ENCODE measurements around the gene IP6K2.
A peak's percentile ranks its signal among the peaks of the same experiment; 100 is the strongest.

The IP6K2 gene

GRCh38 chr3:48709051-48709461, 8.0 kb downstream of the IP6K2 start:
- peak; percentile 84 for DNase-seq (ENCODE audit: low spot score)
- Histone ChIP-seq H3K27ac (ENCODE audit: poor library complexity, severe bottlenecking) (peak overlapping the region; percentile 78), H3K36me3 (ENCODE audit: low read depth) (peaks cover 82% of the 10 kb centered on the region)

DNA sequence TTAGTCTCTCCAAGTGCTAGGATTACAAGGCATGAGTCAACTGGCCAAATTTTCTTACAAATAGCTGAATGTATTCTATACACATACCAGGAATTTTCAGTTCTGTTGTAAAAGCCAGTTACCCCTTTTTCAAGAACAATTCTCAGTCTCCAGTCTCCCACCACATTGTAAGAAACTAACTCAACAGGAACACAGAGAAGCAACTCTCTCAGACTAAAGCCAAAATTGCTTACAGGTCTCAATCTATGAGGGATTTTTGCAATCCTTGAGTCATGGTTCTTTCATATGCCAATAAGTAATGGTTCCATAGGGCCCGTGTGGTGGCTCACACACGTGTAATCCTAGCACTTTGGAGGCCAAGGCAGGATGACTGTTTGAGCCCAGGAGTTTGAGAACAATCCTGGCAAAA, 8.5 kb downstream of the IP6K2 start:
- peaks cover 82% of the 10 kb centered on the region for H3K36me3 ChIP-seq (ENCODE audit: low read depth)
- H3K4me1 ChIP-seq (ENCODE audit: insufficient read depth, poor library complexity, severe bottlenecking): peaks cover 24% of the 10 kb centered on the region
- DNase-seq (ENCODE audit: low spot score): no peak
- no peak overlapping the region for H3K4me3 ChIP-seq (ENCODE audit: severe bottlenecking)
- H3K9me3 ChIP-seq (ENCODE audit: severe bottlenecking): no peaks in the 10 kb centered on the region
- peak overlapping the region; percentile 78 for H3K27ac ChIP-seq (ENCODE audit: poor library complexity, severe bottlenecking)
- ATAC-seq (ENCODE audit: low read depth): peak; percentile 19; the same call in 2 of the 3 replicates
- TF ChIP-seq, protein P1, sequence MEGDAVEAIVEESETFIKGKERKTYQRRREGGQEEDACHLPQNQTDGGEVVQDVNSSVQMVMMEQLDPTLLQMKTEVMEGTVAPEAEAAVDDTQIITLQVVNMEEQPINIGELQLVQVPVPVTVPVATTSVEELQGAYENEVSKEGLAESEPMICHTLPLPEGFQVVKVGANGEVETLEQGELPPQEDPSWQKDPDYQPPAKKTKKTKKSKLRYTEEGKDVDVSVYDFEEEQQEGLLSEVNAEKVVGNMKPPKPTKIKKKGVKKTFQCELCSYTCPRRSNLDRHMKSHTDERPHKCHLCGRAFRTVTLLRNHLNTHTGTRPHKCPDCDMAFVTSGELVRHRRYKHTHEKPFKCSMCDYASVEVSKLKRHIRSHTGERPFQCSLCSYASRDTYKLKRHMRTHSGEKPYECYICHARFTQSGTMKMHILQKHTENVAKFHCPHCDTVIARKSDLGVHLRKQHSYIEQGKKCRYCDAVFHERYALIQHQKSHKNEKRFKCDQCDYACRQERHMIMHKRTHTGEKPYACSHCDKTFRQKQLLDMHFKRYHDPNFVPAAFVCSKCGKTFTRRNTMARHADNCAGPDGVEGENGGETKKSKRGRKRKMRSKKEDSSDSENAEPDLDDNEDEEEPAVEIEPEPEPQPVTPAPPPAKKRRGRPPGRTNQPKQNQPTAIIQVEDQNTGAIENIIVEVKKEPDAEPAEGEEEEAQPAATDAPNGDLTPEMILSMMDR (IDR thresholded peaks at IDR 0.05; ENCODE audit: poor library complexity, severe bottlenecking): no peak
- no peaks in the 10 kb centered on the region for H3K27me3 ChIP-seq (ENCODE audit: insufficient read depth, poor library complexity, severe bottlenecking)

More at GRCh38 chr3:48709051-48709461, 8.0 kb downstream of the IP6K2 start:
- no peaks in the 10 kb centered on the region for H3K9me3 ChIP-seq (ENCODE audit: severe bottlenecking)
- no peak overlapping the region for H3K4me3 ChIP-seq (ENCODE audit: severe bottlenecking)
- TF ChIP-seq, protein P1 (IDR thresholded peaks at IDR 0.05; ENCODE audit: poor library complexity, severe bottlenecking): no peak
- no peaks in the 10 kb centered on the region for H3K27me3 ChIP-seq (ENCODE audit: insufficient read depth, poor library complexity, severe bottlenecking)
- peaks cover 24% of the 10 kb centered on the region for H3K4me1 ChIP-seq (ENCODE audit: insufficient read depth, poor library complexity, severe bottlenecking)
- ATAC-seq (ENCODE audit: low read depth): peak; percentile 97

GRCh38 chr3:48707157-48707556, 9.9 kb downstream of the IP6K2 start:
- peaks cover 83% of the 10 kb centered on the region for H3K36me3 ChIP-seq (ENCODE audit: low read depth)
- DNase-seq (ENCODE audit: low spot score) (no peak), ATAC-seq (ENCODE audit: low read depth) (no peak)
- no peaks in the 10 kb centered on the region for H3K27me3 ChIP-seq (ENCODE audit: insufficient read depth, poor library complexity, severe bottlenecking)
- peaks cover 28% of the 10 kb centered on the region for H3K4me1 ChIP-seq (ENCODE audit: insufficient read depth, poor library complexity, severe bottlenecking)
- peak overlapping the region; percentile 78 for H3K27ac ChIP-seq (ENCODE audit: poor library complexity, severe bottlenecking)
- TF ChIP-seq, protein P1 (IDR thresholded peaks at IDR 0.05; ENCODE audit: poor library complexity, severe bottlenecking): no peak
- H3K9me3 ChIP-seq (ENCODE audit: severe bottlenecking): no peaks in the 10 kb centered on the region
- H3K4me3 ChIP-seq (ENCODE audit: severe bottlenecking): no peak overlapping the region

- Histone ChIP-seq H3K4me3 (ENCODE audit: severe bottlenecking) (no peak overlapping the region), H3K27me3 (ENCODE audit: insufficient read depth, poor library complexity, severe bottlenecking) (no peaks in the 10 kb centered on the region), H3K9me3 (ENCODE audit: severe bottlenecking) (no peaks in the 10 kb centered on the region), H3K4me1 (ENCODE audit: insufficient read depth, poor library complexity, severe bottlenecking) (peaks cover 4% of the 10 kb centered on the region), H3K27ac (ENCODE audit: poor library complexity, severe bottlenecking) (no peak overlapping the region), H3K36me3 (ENCODE audit: low read depth) (peaks cover 92% of the 10 kb centered on the region)
- DNase-seq (ENCODE audit: low spot score) (no peak), ATAC-seq (ENCODE audit: low read depth) (no peak)
- TF ChIP-seq, protein P1 (IDR thresholded peaks at IDR 0.05; ENCODE audit: poor library complexity, severe bottlenecking): no peak
Measured at GRCh38 chr3:48702320-48702920, 14.6 kb downstream of the IP6K2 start.

- Histone ChIP-seq H3K27me3 (ENCODE audit: insufficient read depth, poor library complexity, severe bottlenecking) (no peaks in the 10 kb centered on the region), H3K36me3 (ENCODE audit: low read depth) (peaks cover 89% of the 10 kb centered on the region), H3K9me3 (ENCODE audit: severe bottlenecking) (no peaks in the 10 kb centered on the region), H3K4me1 (ENCODE audit: insufficient read depth, poor library complexity, severe bottlenecking) (peaks cover 13% of the 10 kb centered on the region), H3K27ac (ENCODE audit: poor library complexity, severe bottlenecking) (no peak overlapping the region), H3K4me3 (ENCODE audit: severe bottlenecking) (no peak overlapping the region)
- ATAC-seq (ENCODE audit: low read depth) (peak; percentile 20; the same call in 1 of the 3 replicates), DNase-seq (ENCODE audit: low spot score) (no peak)
- TF ChIP-seq, protein P1 (IDR thresholded peaks at IDR 0.05; ENCODE audit: poor library complexity, severe bottlenecking): no peak
Measured at GRCh38 chr3:48700731-48701405, 16.2 kb downstream of the IP6K2 start.
